GM19397 (cell line): Measurements from ENCODE around the gene CAPN9.

Experiments used
- ATAC-seq: cut with Tn5 transposase; IDR thresholded peaks from one replicate; pipeline ENCODE4 v1.9.1; 2021; ENCODE audit warnings: mild to moderate bottlenecking, moderate library complexity; ENCODE audit not compliant: unreplicated experiment

Gene CAPN9

GRCh38 chr1:230794871-230795605, 47.9 kb downstream of the CAPN9 start:
- ATAC-seq: no peak

- no peak for ATAC-seq
Measured at GRCh38 chr1:230796626-230797025, 49.4 kb downstream of the CAPN9 start.

GRCh38 chr1:230797376-230797920, 50.3 kb downstream of the CAPN9 start:
- no peak for ATAC-seq

GRCh38 chr1:230797942-230798365, 50.8 kb downstream of the CAPN9 start:
- ATAC-seq: no peak

- ATAC-seq: no peak
Measured at GRCh38 chr1:230798491-230798890, 51.3 kb downstream of the CAPN9 start.

- no peak for ATAC-seq
Measured at GRCh38 chr1:230800891-230801840, 54.0 kb downstream of the CAPN9 start.

GRCh38 chr1:230804396-230804795, 57.2 kb downstream of the CAPN9 start:
- ATAC-seq: no peak

GRCh38 chr1:230806552-230806951, 59.4 kb downstream of the CAPN9 start:
- no peak for ATAC-seq

GRCh38 chr1:230807029-230807428, 59.8 kb downstream of the CAPN9 start:
- no peak for ATAC-seq

GRCh38 chr1:230807561-230808280, 60.5 kb downstream of the CAPN9 start:
- ATAC-seq: no peak

GRCh38 chr1:230808281-230808872, 61.2 kb downstream of the CAPN9 start:
- no peak for ATAC-seq

- no peak for ATAC-seq
Measured at GRCh38 chr1:230809256-230809990, 62.2 kb downstream of the CAPN9 start.

GRCh38 chr1:230812568-230812967, 65.4 kb downstream of the CAPN9 start:
- ATAC-seq: no peak

GRCh38 chr1:230814949-230815692, 67.9 kb downstream of the CAPN9 start:
- ATAC-seq: no peak

- ATAC-seq: no peak
Measured at GRCh38 chr1:230816018-230816417, 68.8 kb downstream of the CAPN9 start.

GRCh38 chr1:230818367-230818766, 71.2 kb downstream of the CAPN9 start:
- ATAC-seq: no peak

- no peak for ATAC-seq
Measured at GRCh38 chr1:230818901-230819300, 71.7 kb downstream of the CAPN9 start.

GRCh38 chr1:230819976-230820375, 72.8 kb downstream of the CAPN9 start:
- no peak for ATAC-seq

- ATAC-seq: no peak
Measured at GRCh38 chr1:230820568-230820967, 73.4 kb downstream of the CAPN9 start.
